ENCODE results near the gene SEMA4D.

DNA sequence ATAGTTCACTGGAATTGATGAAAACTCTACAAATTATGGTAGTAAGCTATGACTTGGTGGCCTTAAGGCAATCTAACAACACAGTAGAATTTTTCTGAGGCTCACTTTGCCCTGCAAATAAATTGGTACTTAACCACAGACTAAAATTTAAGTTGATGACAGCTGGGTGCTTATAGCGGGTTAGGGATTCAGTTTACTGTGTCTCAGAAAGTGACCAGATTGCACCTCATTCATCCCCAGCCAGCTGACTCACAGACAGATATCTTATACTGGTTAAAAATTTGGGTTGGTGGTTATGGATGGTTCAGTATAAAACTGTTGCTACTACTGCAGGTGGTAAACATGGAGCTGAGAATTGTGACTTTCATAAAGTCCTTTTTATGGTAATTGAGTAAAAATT is 184.1 kb downstream of the SEMA4D start:
- TF ChIP-seq, protein P1, sequence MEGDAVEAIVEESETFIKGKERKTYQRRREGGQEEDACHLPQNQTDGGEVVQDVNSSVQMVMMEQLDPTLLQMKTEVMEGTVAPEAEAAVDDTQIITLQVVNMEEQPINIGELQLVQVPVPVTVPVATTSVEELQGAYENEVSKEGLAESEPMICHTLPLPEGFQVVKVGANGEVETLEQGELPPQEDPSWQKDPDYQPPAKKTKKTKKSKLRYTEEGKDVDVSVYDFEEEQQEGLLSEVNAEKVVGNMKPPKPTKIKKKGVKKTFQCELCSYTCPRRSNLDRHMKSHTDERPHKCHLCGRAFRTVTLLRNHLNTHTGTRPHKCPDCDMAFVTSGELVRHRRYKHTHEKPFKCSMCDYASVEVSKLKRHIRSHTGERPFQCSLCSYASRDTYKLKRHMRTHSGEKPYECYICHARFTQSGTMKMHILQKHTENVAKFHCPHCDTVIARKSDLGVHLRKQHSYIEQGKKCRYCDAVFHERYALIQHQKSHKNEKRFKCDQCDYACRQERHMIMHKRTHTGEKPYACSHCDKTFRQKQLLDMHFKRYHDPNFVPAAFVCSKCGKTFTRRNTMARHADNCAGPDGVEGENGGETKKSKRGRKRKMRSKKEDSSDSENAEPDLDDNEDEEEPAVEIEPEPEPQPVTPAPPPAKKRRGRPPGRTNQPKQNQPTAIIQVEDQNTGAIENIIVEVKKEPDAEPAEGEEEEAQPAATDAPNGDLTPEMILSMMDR (conservative IDR thresholded peaks at IDR 0.05; ENCODE audit: low read length), result no peak
- TF ChIP-seq EZH2phosphoT487 (IDR thresholded peaks at IDR 0.05; ENCODE audit: borderline replicate concordance), result no peak
